ENCODE measurements around the gene KDM4B.
A peak's percentile ranks its signal among the peaks of the same experiment; 100 is the strongest.

The KDM4B gene

DNA sequence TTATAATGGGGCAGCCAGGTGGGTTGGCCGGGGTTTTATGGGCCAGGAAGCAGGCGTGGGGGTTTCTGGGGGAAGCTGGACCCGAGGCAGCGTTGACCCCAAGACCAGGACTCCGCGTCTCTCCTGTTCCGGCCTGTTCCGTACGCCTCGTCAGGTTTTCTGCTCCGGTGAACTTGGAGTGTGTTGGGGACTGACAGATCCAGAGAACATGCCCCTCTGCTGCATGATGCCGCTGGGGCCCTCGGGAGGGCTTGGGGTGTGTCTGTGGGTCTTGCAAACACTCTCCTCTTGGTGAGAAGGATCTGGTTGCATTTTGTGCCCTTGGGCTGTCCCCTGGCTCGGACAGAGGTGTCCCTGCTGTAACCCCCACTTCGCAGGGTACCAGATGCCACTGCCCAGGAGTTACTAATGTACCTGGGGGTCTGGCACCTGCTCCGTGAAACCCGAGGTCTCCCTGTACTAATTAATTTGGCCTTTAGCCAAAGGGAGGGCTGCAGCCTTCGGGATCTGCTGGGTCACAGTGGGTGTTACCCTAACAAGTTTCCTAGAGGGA, 15.6 kb downstream of the KDM4B start:
- DNase-seq (ENCODE audit: low read depth in 2 of 2), result no peak

- no peak for DNase-seq (ENCODE audit: low read depth in 2 of 2)
Observed at GRCh38 chr19:4985551-4985991, 16.7 kb downstream of the KDM4B start.

DNA sequence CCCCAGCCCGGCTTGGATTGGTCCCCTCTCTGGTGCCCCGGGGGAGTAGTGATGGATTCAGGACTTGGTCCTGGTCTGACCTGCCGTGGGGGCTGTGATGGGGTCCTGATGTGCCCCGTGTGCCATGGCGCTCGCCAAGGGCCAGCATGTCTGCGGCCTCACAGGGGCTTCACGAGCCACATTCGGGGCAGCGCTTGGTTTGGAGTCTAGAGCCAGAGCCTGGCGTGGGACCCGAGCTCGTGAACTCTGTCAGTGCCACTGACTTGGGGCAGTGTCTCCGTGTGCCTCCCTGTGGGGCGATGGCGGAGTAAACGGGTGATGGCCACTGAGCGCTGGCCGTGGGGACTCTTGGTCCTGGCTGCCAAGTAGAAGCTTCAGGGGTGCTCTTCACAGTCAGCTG, 17.1 kb downstream of the KDM4B start:
- no peak for DNase-seq (ENCODE audit: low read depth in 2 of 2)

- DNase-seq (ENCODE audit: low read depth in 2 of 2), result no peak
Observed at GRCh38 chr19:4986471-4986891, 17.6 kb downstream of the KDM4B start.

DNA sequence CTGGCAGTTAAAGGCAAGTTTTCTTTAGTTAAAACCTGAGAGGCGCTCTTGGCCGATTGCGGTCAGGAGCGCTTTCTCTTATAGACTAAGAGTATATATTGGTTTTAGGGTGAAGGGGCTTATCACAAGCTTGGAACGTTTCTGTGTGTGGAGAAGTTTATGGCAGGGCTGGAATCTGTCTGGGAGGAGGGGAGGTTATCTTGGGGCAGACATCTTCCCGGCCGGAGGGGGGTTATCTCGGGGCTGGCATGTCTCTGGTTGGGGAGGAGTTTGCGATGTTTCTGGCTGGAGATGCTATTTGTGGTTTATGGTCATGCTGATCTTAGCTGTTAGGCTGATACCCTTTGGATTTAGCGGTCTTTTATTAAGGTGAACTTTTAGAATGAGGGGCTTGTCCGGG, 18.3 kb downstream of the KDM4B start:
- DNase-seq (ENCODE audit: low read depth in 2 of 2), result no peak

DNA sequence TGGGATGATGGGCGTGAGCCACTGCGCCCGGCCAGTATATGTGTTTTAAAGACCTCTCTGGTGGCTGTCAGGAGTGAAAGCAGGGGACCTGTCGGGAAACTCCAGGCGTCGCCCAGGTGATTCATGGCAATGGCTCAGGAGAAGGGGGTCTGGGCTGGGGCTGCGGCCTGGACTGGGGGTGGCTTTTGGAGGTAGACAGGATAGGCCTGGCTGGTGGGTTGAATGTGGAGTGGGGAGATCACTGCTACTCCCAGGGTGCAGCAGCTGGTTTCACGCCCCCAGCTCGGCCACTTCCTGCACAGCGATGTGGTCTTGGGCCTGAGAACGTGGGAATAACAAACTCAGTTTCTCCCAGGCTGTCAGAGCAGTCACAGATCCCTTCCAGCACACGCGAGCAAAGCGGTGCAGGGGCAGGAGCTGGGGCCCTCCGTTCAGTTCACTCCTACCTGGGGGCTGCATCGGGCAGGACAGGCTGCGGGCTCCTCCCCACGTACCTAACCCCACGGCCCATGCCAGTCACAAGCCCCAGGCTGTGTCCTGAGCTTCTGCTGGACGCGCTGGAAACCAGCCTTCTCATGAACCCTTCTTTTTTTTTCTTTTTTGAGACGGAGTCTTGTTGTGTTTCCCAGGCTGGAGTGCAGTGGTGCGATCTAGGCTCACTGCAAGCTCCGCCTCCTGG, 18.9 kb downstream of the KDM4B start:
- DNase-seq (ENCODE audit: low read depth in 2 of 2), result no peak

- DNase-seq (ENCODE audit: low read depth in 2 of 2), result peak; percentile 27 to 32
Observed at GRCh38 chr19:4988770-4989251, 19.9 kb downstream of the KDM4B start.

DNA sequence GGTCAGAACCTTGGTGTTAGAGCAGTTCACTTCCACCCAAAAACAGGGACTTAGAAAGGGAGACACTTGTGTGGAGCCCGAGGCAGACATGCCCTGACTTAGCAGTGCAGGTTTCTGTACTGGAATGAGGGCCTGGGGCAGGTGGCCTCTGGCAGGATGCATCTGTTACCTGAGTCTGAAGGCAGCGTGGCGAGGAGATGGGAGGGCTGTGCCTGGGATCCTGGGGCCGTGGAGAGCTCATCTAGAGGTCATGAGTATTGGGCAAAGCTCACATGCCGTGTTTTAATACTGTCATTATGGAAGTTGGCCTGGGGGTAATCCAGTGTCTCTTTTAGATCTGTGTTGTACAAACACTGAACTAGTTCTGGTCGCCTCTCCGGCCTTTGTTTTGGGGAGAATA, 21.4 kb downstream of the KDM4B start:
- DNase-seq (ENCODE audit: low read depth in 2 of 2), result no peak

DNA sequence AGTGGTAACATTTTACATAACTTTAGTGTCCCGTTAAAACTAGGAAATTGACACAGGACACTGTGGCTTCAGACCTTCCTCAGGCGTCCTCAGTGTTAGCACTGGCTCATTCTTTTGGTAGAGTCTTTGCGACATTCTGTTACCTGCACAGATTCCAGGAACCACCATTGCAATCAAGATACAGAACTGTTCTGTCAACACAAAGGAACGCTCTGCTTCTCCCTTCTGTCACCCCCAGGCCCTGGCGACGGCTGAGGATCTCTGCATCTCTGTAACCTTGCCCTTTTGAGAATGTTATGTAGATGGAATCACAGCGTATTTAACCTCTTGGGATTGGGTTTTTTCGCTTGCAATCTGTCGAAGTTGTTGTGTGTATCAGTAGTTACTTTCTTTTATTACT, 22.6 kb downstream of the KDM4B start:
- no peak for DNase-seq (ENCODE audit: low read depth in 2 of 2)

DNA sequence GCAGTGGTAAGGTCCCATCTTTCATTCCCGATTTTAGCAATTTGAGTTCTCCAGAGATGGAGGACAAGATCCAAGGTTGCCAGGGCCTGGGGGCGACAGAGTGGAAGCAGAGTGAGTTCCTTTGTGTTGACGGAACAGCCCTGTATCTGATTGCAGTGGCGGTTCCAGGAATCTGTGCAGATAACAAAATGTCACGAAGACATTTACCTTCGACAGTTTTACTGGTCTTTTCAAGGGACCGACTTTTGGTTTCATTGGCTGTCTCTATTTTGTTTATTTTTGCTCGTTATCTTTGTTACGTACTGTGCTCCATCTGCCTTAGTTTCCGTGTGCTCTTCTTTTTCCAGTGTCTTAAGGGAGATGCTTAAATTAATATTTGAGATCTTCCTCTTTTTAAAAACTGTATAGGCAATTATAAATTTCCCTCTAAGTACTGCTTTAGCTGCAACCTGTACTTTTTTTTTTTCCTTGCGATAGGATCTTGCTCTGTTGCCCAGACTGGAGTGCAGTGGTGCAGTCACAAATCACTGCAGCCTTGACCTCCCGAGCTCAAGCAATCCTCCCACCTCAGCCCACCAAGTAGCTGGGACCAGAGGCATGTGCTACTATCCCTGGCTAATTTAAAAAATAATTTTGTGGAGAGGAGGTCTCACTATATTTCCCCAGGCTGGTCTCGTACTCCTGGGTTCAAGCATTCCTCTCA, 23.2 kb downstream of the KDM4B start:
- DNase-seq (ENCODE audit: low read depth in 2 of 2), result no peak

- DNase-seq (ENCODE audit: low read depth in 2 of 2), result no peak
Observed at GRCh38 chr19:4993683-4994082, 24.8 kb downstream of the KDM4B start.

DNA sequence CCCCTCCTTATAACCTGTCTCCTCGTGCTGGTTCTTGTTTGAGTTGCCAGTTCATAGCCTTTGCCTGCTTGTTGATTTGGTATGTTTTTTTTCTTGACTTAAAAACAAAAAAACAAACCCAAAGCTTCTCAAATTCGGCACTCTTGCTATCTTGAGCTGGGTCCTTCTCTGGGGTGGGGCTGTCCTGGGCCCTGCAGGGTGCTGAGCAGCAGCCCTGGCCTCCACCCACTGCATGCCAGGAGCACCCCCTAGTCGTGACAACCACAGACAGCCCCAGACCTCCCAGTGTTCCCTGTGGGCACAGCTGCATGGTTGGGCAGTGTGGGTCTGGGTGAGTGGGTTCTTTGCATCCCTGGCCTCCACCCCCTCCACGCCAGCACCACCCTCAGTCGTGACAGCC, 27.8 kb downstream of the KDM4B start:
- no peak for DNase-seq (ENCODE audit: low read depth in 2 of 2)

- no peak for DNase-seq (ENCODE audit: low read depth in 2 of 2)
Observed at GRCh38 chr19:4997297-4997696, 28.4 kb downstream of the KDM4B start.

GRCh38 chr19:5000120-5000611, 31.3 kb downstream of the KDM4B start:
- no peak for DNase-seq (ENCODE audit: low read depth in 2 of 2)

- peak; percentile 80 for DNase-seq (ENCODE audit: low read depth in 2 of 2)
Observed at GRCh38 chr19:5001615-5002014, 32.7 kb downstream of the KDM4B start.

- no peak for DNase-seq (ENCODE audit: low read depth in 2 of 2)
Observed at GRCh38 chr19:5002143-5002542, 33.2 kb downstream of the KDM4B start.

DNA sequence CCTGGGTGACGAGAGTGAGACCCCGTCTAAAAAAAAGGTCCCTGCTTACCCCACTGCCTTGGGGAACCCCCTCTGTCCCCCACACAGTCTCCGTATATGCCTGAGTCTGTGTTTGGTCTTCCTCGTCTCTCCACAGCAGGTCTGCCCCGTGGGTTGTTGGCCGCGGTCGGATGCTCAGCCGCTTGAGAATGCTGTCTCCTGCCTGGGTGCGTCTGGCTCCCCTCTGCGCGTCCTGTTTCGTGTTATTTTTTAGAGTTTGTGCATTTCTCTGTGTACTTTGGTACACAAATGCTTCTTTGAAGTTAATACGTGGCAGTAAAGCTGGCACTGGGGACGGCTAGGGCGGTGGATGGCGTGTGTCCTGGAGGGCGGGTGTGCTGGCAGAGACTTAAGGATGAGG, 34.9 kb downstream of the KDM4B start:
- DNase-seq (ENCODE audit: low read depth in 2 of 2), result no peak

DNA sequence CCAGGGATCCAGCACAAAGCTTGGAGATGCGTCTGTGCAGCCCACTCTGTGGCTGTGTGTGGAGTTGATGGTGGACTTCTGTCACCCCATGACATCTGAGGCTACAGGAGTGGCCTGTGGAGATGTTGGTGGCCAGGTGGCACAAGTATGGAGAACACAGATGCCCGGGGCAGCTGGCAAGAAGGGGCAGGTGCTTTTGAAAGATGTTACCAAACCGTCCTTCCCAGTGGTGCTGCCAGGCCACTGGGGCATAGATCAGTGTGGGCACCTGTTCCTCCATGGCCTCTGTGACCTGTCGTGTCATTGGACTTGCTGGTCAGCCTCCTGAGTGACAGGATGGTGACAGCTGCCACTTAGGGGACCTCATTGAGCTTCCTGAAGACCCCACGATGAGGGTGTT, 36.2 kb downstream of the KDM4B start:
- DNase-seq (ENCODE audit: low read depth in 2 of 2), result no peak

- DNase-seq (ENCODE audit: low read depth in 2 of 2), result no peak
Observed at GRCh38 chr19:5006201-5006600, 37.3 kb downstream of the KDM4B start.

GRCh38 chr19:5006821-5007220, 37.9 kb downstream of the KDM4B start:
- DNase-seq (ENCODE audit: low read depth in 2 of 2), result no peak

DNA sequence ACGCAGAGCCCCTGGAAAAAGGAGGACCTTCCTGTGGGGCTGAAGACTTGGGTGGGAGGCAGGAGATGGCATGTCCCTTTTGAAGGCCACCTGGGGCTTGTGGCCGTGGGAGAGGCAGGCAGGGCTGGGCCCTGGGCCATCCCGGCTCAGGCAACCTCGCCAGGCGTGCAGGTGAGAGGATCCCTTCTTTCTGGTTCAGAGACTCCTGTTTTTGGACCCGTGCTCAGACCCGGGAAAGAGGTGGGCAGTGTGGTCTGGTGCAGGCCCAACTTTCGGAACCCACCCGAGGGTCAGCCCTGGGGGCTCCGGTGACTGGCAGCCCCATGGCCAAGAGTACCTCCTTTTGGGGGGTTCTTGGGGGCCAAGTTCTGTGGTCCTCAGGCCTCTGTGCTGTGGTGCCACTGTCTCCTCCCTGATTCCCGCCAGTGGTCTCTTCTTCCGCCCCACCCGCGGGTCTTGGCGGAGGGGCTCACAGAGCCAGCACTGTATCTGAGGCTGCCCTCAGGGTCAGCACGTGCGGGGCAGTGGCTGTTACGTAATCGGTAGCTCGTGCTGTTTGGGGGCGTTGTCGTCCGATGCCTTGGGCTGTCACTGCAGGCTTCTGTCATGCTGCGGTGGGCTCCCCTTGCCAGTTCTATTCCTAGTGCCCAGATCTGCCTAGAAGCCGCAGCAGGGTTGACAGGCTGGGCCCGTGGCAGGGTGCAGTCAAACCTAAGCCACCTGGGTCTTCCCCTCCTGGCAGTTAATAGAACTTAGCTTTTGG, 42.7 kb downstream of the KDM4B start:
- no peak for DNase-seq (ENCODE audit: low read depth in 2 of 2)

Data from fibroblast of skin of left quadriceps (primary cell).